ENCODE data around the gene GAS7.

Gene GAS7

DNA sequence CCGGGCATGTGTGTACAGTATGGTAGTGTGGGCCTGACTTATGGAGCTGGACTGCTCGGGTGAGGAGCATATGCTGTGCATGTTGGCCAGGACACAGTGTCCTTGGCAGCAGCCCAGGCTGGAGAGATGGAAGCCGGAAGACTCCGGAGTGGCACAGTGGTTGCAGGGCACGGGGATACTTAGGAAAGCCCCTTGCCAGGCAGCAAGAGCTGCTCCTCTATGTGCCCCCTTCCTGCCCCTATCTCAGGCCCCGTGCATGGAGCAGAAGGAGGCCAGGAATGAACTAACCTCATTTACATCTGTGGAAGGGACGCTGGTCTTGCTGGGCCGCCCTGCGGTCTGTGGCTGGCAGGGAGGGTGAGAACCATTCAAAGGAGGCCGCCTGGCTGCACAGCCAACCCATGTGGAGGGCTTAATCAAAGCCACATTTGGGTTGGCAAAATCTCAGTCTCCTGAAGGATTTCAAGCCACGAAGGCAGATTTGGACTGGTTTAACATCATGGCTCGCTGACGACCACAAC is 261.1 kb downstream of the GAS7 start:
- TF ChIP-seq, protein P1, sequence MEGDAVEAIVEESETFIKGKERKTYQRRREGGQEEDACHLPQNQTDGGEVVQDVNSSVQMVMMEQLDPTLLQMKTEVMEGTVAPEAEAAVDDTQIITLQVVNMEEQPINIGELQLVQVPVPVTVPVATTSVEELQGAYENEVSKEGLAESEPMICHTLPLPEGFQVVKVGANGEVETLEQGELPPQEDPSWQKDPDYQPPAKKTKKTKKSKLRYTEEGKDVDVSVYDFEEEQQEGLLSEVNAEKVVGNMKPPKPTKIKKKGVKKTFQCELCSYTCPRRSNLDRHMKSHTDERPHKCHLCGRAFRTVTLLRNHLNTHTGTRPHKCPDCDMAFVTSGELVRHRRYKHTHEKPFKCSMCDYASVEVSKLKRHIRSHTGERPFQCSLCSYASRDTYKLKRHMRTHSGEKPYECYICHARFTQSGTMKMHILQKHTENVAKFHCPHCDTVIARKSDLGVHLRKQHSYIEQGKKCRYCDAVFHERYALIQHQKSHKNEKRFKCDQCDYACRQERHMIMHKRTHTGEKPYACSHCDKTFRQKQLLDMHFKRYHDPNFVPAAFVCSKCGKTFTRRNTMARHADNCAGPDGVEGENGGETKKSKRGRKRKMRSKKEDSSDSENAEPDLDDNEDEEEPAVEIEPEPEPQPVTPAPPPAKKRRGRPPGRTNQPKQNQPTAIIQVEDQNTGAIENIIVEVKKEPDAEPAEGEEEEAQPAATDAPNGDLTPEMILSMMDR (IDR thresholded peaks at IDR 0.05; ENCODE audit: insufficient read depth, low read depth, low read length, missing control alignments) = no peak
- H3K4me3 ChIP-seq (ENCODE audit: low read depth, low read length) = no peak overlapping the region
- no peak for DNase-seq (ENCODE audit: low read depth)

DNA sequence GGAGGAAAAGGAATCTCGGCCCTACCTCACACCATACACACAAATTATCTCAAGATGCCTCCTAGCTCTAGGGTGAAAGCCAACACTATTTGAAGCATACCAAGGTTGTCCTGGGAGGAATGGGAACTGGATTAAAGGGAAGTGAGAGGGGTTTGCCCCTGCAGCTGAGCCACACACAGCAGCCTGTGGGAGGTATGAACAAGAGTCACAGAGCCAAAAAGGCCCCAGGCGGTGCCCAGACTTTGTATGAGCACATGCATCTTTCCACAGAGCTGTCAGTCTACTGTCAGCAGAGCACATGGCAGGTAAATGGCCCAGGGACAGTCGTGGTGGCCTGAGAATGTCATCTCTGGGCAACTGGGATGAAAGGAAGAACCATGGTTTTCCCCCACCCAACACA is 262.3 kb downstream of the GAS7 start:
- H3K4me3 ChIP-seq (ENCODE audit: low read depth, low read length) = no peak overlapping the region
- TF ChIP-seq, protein P1 (IDR thresholded peaks at IDR 0.05; ENCODE audit: insufficient read depth, low read depth, low read length, missing control alignments) = no peak
- no peak for DNase-seq (ENCODE audit: low read depth)

DNA sequence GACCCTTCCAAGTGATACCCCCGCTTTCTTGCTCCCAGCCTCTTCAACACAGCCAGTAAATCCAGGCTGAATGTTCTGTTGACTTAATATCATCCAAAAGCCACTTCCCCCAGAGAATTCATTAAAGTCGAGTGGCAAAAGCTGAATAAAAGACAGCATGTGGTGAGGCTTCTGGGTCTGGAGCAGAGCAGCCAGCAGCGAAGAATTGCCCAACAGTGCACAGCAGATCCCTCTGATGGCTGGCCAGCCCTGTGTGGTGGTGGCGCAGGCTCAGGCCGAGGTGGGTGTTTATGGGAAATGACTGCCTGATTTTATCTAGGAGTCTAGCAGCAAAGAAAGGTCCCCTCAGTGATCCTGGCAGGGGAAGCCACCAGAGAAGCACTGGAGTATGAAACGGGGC is 263.0 kb downstream of the GAS7 start:
- TF ChIP-seq, protein P1 (IDR thresholded peaks at IDR 0.05; ENCODE audit: insufficient read depth, low read depth, low read length, missing control alignments) = no peak
- DNase-seq (ENCODE audit: low read depth) = no peak
- H3K4me3 ChIP-seq (ENCODE audit: low read depth, low read length) = no peak overlapping the region

DNA sequence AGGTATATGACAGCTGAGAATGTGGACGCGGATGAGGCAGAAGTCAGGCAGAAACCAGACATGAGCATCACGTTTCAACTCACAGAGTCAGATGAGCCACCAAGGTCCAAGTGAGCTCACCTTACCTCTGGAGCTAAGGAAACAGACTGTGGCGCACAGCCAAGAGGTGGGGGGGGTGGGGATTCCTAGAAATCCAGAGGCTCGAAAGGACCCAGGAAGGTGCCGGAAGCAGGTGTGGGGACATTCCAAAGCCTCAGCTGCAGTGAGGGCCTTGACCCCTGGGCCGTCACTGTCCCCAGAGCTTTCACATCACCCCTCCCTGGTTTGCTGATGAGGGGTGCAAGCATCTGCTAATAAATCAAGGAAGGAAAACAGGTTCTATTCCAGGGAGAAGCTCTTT is 264.1 kb downstream of the GAS7 start:
- TF ChIP-seq, protein P1 (IDR thresholded peaks at IDR 0.05; ENCODE audit: insufficient read depth, low read depth, low read length, missing control alignments) = no peak
- H3K4me3 ChIP-seq (ENCODE audit: low read depth, low read length) = no peak overlapping the region
- no peak for DNase-seq (ENCODE audit: low read depth)

GRCh38 chr17:9932491-9932890 is 265.9 kb downstream of the GAS7 start:
- no peak overlapping the region for H3K4me3 ChIP-seq (ENCODE audit: low read depth, low read length)
- TF ChIP-seq, protein P1 (IDR thresholded peaks at IDR 0.05; ENCODE audit: insufficient read depth, low read depth, low read length, missing control alignments) = no peak
- no peak for DNase-seq (ENCODE audit: low read depth)

- no peak overlapping the region for H3K4me3 ChIP-seq (ENCODE audit: low read depth, low read length)
- no peak for DNase-seq (ENCODE audit: low read depth)
- TF ChIP-seq, protein P1 (IDR thresholded peaks at IDR 0.05; ENCODE audit: insufficient read depth, low read depth, low read length, missing control alignments) = no peak
Measured at GRCh38 chr17:9931144-9931741, 267.2 kb downstream of the GAS7 start.

DNA sequence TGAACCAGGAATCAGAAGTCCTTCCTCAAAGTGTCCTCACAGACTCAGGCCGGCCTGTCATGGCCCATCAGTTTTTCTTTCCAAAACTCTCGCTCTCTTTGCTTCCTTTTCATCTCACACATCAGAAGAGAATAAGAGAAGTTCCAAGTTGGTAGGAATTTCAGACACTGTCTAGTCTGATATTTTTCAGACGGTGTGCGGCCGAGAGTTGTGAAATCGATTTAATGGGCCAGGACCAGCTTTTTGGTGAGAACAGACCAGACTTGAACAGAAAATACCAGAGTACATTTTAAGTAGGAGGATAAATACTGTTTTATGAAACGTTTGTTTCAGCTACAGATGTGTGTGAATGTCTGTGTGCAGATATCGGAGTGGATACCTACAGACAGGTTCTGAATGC is 268.5 kb downstream of the GAS7 start:
- TF ChIP-seq, protein P1 (IDR thresholded peaks at IDR 0.05; ENCODE audit: insufficient read depth, low read depth, low read length, missing control alignments) = no peak
- no peak overlapping the region for H3K4me3 ChIP-seq (ENCODE audit: low read depth, low read length)
- no peak for DNase-seq (ENCODE audit: low read depth)

Measured in GM12865 (cell line).